Measurements from ENCODE around the gene TUBB1. TPM values are rescaled to one million over a fixed set of nuclear protein-coding genes. Genes with fewer than 3 reads are reported as not detected.
A peak's percentile ranks its signal among the peaks of the same experiment; 100 is the strongest.

Gene TUBB1
- total and polyA plus RNA-seq, 2 of the 13 experiments (the other 11 are each of a cell fraction or from before 2014, with no cell fraction given): 0.11 to 57.6 TPM

GRCh38 chr20:59004763-59005522 lies 14.3 kb upstream of the TUBB1 start (continued):
- TF ChIP-seq, protein P1, sequence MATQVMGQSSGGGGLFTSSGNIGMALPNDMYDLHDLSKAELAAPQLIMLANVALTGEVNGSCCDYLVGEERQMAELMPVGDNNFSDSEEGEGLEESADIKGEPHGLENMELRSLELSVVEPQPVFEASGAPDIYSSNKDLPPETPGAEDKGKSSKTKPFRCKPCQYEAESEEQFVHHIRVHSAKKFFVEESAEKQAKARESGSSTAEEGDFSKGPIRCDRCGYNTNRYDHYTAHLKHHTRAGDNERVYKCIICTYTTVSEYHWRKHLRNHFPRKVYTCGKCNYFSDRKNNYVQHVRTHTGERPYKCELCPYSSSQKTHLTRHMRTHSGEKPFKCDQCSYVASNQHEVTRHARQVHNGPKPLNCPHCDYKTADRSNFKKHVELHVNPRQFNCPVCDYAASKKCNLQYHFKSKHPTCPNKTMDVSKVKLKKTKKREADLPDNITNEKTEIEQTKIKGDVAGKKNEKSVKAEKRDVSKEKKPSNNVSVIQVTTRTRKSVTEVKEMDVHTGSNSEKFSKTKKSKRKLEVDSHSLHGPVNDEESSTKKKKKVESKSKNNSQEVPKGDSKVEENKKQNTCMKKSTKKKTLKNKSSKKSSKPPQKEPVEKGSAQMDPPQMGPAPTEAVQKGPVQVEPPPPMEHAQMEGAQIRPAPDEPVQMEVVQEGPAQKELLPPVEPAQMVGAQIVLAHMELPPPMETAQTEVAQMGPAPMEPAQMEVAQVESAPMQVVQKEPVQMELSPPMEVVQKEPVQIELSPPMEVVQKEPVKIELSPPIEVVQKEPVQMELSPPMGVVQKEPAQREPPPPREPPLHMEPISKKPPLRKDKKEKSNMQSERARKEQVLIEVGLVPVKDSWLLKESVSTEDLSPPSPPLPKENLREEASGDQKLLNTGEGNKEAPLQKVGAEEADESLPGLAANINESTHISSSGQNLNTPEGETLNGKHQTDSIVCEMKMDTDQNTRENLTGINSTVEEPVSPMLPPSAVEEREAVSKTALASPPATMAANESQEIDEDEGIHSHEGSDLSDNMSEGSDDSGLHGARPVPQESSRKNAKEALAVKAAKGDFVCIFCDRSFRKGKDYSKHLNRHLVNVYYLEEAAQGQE (IDR thresholded peaks at IDR 0.05; ENCODE audit: borderline replicate concordance in 1 of 2, low read depth in 1 of 2, low read length in 2 of 2): no peak
- TF ChIP-seq, protein P2, sequence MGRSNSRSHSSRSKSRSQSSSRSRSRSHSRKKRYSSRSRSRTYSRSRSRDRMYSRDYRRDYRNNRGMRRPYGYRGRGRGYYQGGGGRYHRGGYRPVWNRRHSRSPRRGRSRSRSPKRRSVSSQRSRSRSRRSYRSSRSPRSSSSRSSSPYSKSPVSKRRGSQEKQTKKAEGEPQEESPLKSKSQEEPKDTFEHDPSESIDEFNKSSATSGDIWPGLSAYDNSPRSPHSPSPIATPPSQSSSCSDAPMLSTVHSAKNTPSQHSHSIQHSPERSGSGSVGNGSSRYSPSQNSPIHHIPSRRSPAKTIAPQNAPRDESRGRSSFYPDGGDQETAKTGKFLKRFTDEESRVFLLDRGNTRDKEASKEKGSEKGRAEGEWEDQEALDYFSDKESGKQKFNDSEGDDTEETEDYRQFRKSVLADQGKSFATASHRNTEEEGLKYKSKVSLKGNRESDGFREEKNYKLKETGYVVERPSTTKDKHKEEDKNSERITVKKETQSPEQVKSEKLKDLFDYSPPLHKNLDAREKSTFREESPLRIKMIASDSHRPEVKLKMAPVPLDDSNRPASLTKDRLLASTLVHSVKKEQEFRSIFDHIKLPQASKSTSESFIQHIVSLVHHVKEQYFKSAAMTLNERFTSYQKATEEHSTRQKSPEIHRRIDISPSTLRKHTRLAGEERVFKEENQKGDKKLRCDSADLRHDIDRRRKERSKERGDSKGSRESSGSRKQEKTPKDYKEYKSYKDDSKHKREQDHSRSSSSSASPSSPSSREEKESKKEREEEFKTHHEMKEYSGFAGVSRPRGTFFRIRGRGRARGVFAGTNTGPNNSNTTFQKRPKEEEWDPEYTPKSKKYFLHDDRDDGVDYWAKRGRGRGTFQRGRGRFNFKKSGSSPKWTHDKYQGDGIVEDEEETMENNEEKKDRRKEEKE (IDR thresholded peaks at IDR 0.05): no peak
- TF ChIP-seq PITX1 (CRISPR knock-in tag; IDR thresholded peaks at IDR 0.05): peak; percentile 15; the same call in 1 of the 2 replicates
- no peak for TF ChIP-seq MLLT10 (CRISPR knock-in tag; IDR thresholded peaks at IDR 0.05)
- TF ChIP-seq CCAR2 (optimal IDR thresholded peaks at IDR 0.05; ENCODE audit: low read depth, low read length): no peak
- TF ChIP-seq KDM5B (CRISPR knock-in tag; IDR thresholded peaks at IDR 0.05; ENCODE audit: borderline replicate concordance): peak; percentile 21; the same call in 1 of the 2 replicates
- TF ChIP-seq ZBTB49 (CRISPR knock-in tag; IDR thresholded peaks at IDR 0.05; ENCODE audit: borderline replicate concordance): no peak
- TF ChIP-seq ZFP37 (CRISPR knock-in tag; IDR thresholded peaks at IDR 0.05; ENCODE audit: borderline replicate concordance): 0 out of 2 replicates have a peak, but pooled peaks have one; percentile 18
- TF ChIP-seq, protein P3, sequence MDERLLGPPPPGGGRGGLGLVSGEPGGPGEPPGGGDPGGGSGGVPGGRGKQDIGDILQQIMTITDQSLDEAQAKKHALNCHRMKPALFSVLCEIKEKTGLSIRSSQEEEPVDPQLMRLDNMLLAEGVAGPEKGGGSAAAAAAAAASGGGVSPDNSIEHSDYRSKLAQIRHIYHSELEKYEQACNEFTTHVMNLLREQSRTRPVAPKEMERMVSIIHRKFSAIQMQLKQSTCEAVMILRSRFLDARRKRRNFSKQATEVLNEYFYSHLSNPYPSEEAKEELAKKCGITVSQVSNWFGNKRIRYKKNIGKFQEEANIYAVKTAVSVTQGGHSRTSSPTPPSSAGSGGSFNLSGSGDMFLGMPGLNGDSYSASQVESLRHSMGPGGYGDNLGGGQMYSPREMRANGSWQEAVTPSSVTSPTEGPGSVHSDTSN (CRISPR knock-in tag; IDR thresholded peaks at IDR 0.05): peak; percentile 89
- TF ChIP-seq IKZF4 (CRISPR knock-in tag; IDR thresholded peaks at IDR 0.05; ENCODE audit: borderline replicate concordance, low read depth, not compliant biosample characterization): peak; percentile 68
- TF ChIP-seq ZNF274 (CRISPR knock-in tag; IDR thresholded peaks at IDR 0.05): peak; percentile 89; the same call in 1 of the 2 replicates
- TF ChIP-seq, protein P4, sequence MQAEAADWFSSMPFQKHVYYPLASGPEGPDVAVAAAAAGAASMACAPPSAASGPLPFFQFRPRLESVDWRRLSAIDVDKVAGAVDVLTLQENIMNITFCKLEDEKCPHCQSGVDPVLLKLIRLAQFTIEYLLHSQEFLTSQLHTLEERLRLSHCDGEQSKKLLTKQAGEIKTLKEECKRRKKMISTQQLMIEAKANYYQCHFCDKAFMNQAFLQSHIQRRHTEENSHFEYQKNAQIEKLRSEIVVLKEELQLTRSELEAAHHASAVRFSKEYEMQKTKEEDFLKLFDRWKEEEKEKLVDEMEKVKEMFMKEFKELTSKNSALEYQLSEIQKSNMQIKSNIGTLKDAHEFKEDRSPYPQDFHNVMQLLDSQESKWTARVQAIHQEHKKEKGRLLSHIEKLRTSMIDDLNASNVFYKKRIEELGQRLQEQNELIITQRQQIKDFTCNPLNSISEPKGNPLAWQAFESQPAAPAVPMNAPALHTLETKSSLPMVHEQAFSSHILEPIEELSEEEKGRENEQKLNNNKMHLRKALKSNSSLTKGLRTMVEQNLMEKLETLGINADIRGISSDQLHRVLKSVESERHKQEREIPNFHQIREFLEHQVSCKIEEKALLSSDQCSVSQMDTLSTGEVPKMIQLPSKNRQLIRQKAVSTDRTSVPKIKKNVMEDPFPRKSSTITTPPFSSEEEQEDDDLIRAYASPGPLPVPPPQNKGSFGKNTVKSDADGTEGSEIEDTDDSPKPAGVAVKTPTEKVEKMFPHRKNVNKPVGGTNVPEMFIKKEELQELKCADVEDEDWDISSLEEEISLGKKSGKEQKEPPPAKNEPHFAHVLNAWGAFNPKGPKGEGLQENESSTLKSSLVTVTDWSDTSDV (CRISPR knock-in tag; IDR thresholded peaks at IDR 0.05): peak; percentile 31; the same call in 1 of the 2 replicates
- 0 out of 4 replicates have a peak, but pooled peaks of 1 of the 2 experiments have one; percentile 16 for TF ChIP-seq KLF16 (CRISPR knock-in tag; IDR thresholded peaks at IDR 0.05)
- TF ChIP-seq SP1 (IDR thresholded peaks at IDR 0.05): no peak
- peak; percentile 28; the same call in 1 of the 2 replicates for TF ChIP-seq SP1 (CRISPR knock-in tag; IDR thresholded peaks at IDR 0.05)
